Heart right ventricle (tissue), 16 donors: Measurements from ENCODE around the gene TMPRSS9. TPM values are rescaled to one million over a fixed set of nuclear protein-coding genes. Genes with fewer than 3 reads are reported as not detected.
A peak's percentile ranks its signal among the peaks of the same experiment; 100 is the strongest.
"Not testable (repeated sequence)": the region's sequence is repeated elsewhere in the genome, so short reads cannot be mapped to it uniquely, and the experiment has no call there.

Experiments
- ATAC-seq, 8 donors: fragments of 200-7000 bp; cut with Tn5 transposase; one replicate each; pipeline ENCODE4 v1.9.1; 2020; ENCODE audit warnings: mild to moderate bottlenecking in 8 of 8, moderate library complexity in 8 of 8, moderate number of reproducible peaks in 1 of 8
- DNase-seq, 2 donors: peaks; one replicate each; pipeline ENCODE4 v3.0.0-alpha.2; 2020
- H3K27ac ChIP-seq, 10 donors: fragments of 200-600 bp; sonication (generic) in 2 of 10; one replicate each; pipeline versions ENCODE4 v1.5.0 to v1.8.0; 2020 to 2022; ENCODE audit warnings: mild to moderate bottlenecking in 3 of 10
- H3K27me3 ChIP-seq, 7 donors: fragments of 200-600 bp; one replicate each; pipeline ENCODE4 v1.8.0; 2021 to 2022; ENCODE audit warnings: mild to moderate bottlenecking in 2 of 7
- H3K36me3 ChIP-seq, 9 donors: fragments of 200-600 bp; sonication (generic) in 1 of 9; one replicate each; pipeline versions ENCODE4 v1.5.0 to v1.8.0; 2020 to 2022; ENCODE audit warnings: mild to moderate bottlenecking in 2 of 9
- H3K4me1 ChIP-seq, 9 donors: fragments of 200-600 bp; sonication (generic) in 1 of 9; one replicate each; pipeline versions ENCODE4 v1.5.0 to v1.8.0; 2020 to 2022; ENCODE audit warnings: mild to moderate bottlenecking in 4 of 9
- H3K4me3 ChIP-seq, 10 donors: fragments of 200-600 bp; sonication (generic) in 2 of 10; one replicate each; pipeline versions ENCODE4 v1.5.0 to v1.8.0; 2020 to 2022; ENCODE audit warnings: mild to moderate bottlenecking in 7 of 10, moderate library complexity in 2 of 10
- H3K9me3 ChIP-seq, 11 donors: fragments of 200-600 bp in 10 of 11; sonication (generic) in 2 of 11; one replicate each; pipeline versions ENCODE4 v1.5.0 to v1.8.0; 2013 to 2022; ENCODE audit warnings: mild to moderate bottlenecking in 2 of 11, control low read depth in 1 of 11, moderate library complexity in 1 of 11
- CTCF ChIP-seq, 9 donors: fragments of 200-600 bp; sonication (generic) in 2 of 9; IDR thresholded peaks; one replicate each; pipeline versions ENCODE4 v1.5.0 to v1.8.0; 2021 to 2022; ENCODE audit warnings: antibody characterized with exemption in 9 of 9, mild to moderate bottlenecking in 5 of 9, moderate library complexity in 1 of 9
- WGBS, 2 donors: extraction: QIAGEN DNeasy Blood & Tissue Kit; methylation state at CpG; one replicate each; pipeline ENCODE4 v1.1.7; 2013; ENCODE audit warnings: inconsistent platforms in 1 of 2; 5-methylcytosine and 5-hydroxymethylcytosine counted together
- intact Hi-C, 10 donors: fragments of 100-400 bp; cut with DNase I; formaldehyde crosslinking; loops; one replicate each; pipeline versions ENCODE4 v1.11.1 to v1.14.2; 2022
- polyA plus RNA-seq, 2 donors: library from polyadenylated mRNA; stranded (reverse); fragments of 200-250 nt; gene quantifications; one replicate each; pipeline ENCODE4 v1.2.3, GENCODE V29; 2013
- total RNA-seq, 10 donors: library from RNA; stranded (reverse); fragmentation: NEBNext Ultra II Directional in 3 of 10; extraction: Animal tissue kit (Norgen Biotek cat#: 25700) in 3 of 10; gene quantifications; one replicate each; pipeline versions ENCODE4 v1.2.1 to v1.2.4, GENCODE V29; 2021 to 2023
- donor health status: Arrhythmogenic right ventricular cardiomyopathy.
- donor health status: ischemic (EF 13 %, LVEDD 7.1; RV severe dilation, severe dysfunction).
- donor health status: healthy with polysubstance abuse.
- donor health status: DM: no; HTN: yes; CAD: no.
- donor health status: DM: no; HTN: no; CAD: no.
- donor health status: ischemic (EF 25% LVEDD 6.9; RV normal size, moderate dysfunction).
- donor health status: ischemic (EF 25% LVEDD 5.7; RV mildly dilated, moderate dysfunction).
- donor health status: healthy.
- donor health status: DM: yes; HTN: yes; CAD: no.
- donor health status: Ischemic cardiomyopathy.
- donor health status: ischemic (EF 35%, LVEDD 5.7; RV mildly dilated, moderate dysfunction).
- donor health status: nonischemic (EF 11% LVEDD 7.7; RV severe dilation, severe dysfunction).
- donor health status: DM: yes; HTN: yes; CAD: no.
- donor health status: PGD.
- donor health status: ischemic (EF 29% LVEDD 5.4; RV normal size, mild dysfunction).
- donor health status: nonischemic (EF 23%, LVEDD 6.1; RV moderate dilation, normal function).

TMPRSS9 gene
- total and polyA plus RNA-seq, 12 donors = 0.01 TPM; not detected in 11

- intact Hi-C loops = loop anchor here in 7 of 10 donors (5.0 to 10.0 kb wide), 8 partner anchors 110 to 240 kb away; partner anchors contain the start of genes PLEKHJ1 (in 5 of the 7), SF3A2 (in 5 of the 7), AP3D1 (in 2 of the 7) and PEAK3 (in 1 of the 7)
- ATAC-seq (peak in 3 of 8 donors; percentile 25 to 55 (median 42)), DNase-seq (no peak)
- H3K9me3 ChIP-seq = no peaks in the 10 kb centered on the region
- H3K4me1 ChIP-seq = peaks cover 0 to 5% (median 0%) of the 10 kb centered on the region in 9 donors
- peak overlapping the region in 1 of 10 donors; percentile 60 for H3K27ac ChIP-seq
- H3K36me3 ChIP-seq = no peaks in the 10 kb centered on the region
- peak overlapping the region in 2 of 10 donors; percentile 14 to 35 for H3K4me3 ChIP-seq
- no peak for TF ChIP-seq CTCF (IDR thresholded peaks at IDR 0.05)
- 67 to 78% methylated on average over 27 of the region's 27 CpGs for WGBS, 2 donors
- H3K27me3 ChIP-seq = peaks cover 0 to 17% (median 3%) of the 10 kb centered on the region in 7 donors
These were observed 34.6 kb downstream of the TMPRSS9 start for GRCh38 chr19:2394442-2395292.

DNA sequence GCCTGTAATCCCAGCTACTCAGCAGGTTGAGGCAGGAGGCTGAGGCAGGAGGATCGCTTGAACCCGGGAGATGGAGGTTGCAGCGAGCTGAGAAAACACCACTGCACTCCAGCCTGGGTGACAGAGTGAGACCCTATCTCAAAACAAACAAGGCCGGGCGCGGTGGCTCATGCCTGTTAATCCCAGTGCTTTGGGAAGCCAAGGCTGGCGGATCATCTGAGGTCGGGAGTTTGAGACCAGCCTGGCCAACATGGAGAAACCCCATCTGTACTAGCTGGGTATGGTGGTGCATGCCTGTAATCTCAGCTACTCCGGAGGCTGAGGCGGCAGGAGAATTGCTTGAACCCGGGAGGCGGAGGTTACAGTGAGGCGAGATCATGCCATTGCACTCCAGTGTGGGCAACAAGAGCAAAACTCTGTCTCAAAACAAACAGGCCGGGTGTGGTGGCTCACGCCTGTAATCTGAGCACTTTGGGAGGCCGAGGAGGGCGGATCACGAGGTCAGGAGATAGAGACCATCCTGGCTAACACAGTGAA, 35.3 kb downstream of the TMPRSS9 start:
- H3K36me3 ChIP-seq, ATAC-seq, H3K27ac ChIP-seq, H3K9me3 ChIP-seq, H3K4me3 ChIP-seq, DNase-seq, H3K4me1 ChIP-seq: not testable (repeated sequence)
- peaks cover 0 to 17% (median 3%) of the 10 kb centered on the region in 7 donors for H3K27me3 ChIP-seq
- intact Hi-C loops = loop anchor here in 6 of 10 donors (10.0 kb wide), 4 partner anchors 111 to 241 kb away; partner anchors contain the start of genes AP3D1 (in 2 of the 6), PLEKHJ1 (in 2 of the 6), SF3A2 (in 2 of the 6) and PEAK3 (in 1 of the 6)
- 81 to 92% methylated on average over 18 of the region's 18 CpGs for WGBS, 2 donors

DNA sequence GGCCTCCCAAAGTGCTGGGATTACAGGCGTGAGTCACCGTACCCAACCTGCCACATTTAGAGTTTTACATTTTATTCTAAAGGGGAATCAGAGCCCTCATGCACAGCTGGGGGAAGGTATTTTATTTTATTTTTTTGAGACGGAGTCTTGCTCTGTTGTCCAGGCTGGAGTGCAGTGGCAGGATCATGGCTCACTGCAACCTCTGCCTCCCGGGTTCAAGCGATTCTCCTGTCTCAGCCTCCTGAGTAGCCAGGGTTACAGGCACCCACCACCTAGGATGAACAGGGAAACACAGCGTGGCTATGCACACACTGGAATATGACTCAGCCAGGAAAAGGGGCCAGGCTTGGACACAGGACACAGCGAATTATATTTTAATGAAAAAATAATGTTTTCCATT, 37.1 kb downstream of the TMPRSS9 start:
- not testable (repeated sequence) for ATAC-seq, H3K36me3 ChIP-seq, H3K9me3 ChIP-seq, H3K4me3 ChIP-seq, DNase-seq, H3K27ac ChIP-seq, H3K4me1 ChIP-seq
- intact Hi-C loops = loop anchor here in 6 of 10 donors (10.0 kb wide), 4 partner anchors 112 to 242 kb away; partner anchors contain the start of genes AP3D1 (in 2 of the 6), PLEKHJ1 (in 2 of the 6), SF3A2 (in 2 of the 6) and PEAK3 (in 1 of the 6)
- WGBS, 2 donors = 90 to 97% methylated on average over 7 of the region's 7 CpGs
- H3K27me3 ChIP-seq = peaks cover 0 to 17% (median 3%) of the 10 kb centered on the region in 7 donors

DNA sequence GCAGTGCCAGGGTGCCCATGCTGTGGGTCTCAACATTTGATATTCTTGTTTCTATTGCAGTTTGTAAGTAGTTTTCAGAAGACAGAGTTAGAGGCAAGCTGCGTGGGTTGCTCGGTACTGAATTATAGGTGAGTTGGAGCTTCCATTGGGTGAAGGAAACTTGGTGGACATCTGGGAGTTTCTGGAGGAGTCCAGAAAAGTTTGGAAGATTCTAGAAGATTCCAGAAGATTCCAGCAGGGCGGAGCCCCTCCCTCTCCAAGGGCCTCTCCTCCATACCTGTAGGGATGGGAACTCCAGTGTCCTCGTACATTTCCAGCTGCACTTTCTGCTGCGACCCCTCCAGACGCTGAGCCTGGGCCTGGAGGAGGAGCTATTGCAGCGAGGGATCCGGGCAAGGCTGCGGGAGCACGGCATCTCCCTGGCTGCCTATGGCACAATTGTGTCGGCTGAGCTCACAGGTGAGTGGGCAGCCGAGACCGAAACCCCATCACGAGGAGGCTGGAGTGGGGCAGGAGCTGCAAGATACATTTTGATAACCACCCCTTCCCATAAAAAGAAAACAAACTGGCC, 38.8 kb downstream of the TMPRSS9 start:
- TF ChIP-seq CTCF (IDR thresholded peaks at IDR 0.05) = no peak
- H3K36me3 ChIP-seq = no peaks in the 10 kb centered on the region
- no peaks in the 10 kb centered on the region for H3K4me1 ChIP-seq
- peaks cover 0 to under 1% (median 0%) of the 10 kb centered on the region in 11 donors for H3K9me3 ChIP-seq
- no peak overlapping the region for H3K4me3 ChIP-seq
- H3K27ac ChIP-seq = no peak overlapping the region
- H3K27me3 ChIP-seq = peaks cover 0 to 17% (median 3%) of the 10 kb centered on the region in 7 donors
- intact Hi-C loops = loop anchor here in 6 of 10 donors (10.0 kb wide), 4 partner anchors 114 to 244 kb away; partner anchors contain the start of genes AP3D1 (in 2 of the 6), PLEKHJ1 (in 2 of the 6), SF3A2 (in 2 of the 6) and PEAK3 (in 1 of the 6)
- ATAC-seq (no peak), DNase-seq (no peak)
- 81 to 84% methylated on average over 14 of the region's 14 CpGs for WGBS, 2 donors

- Histone ChIP-seq H3K27me3 (peaks cover 0 to 17% (median 3%) of the 10 kb centered on the region in 7 donors), H3K36me3 (no peaks in the 10 kb centered on the region), H3K9me3 (peaks cover 0 to 7% (median 0%) of the 10 kb centered on the region in 11 donors), H3K4me3 (no peak overlapping the region), H3K27ac (no peak overlapping the region), H3K4me1 (no peaks in the 10 kb centered on the region)
- no peak for ATAC-seq
- 92 to 95% methylated on average over 4 of the region's 4 CpGs for WGBS, 2 donors
- DNase-seq = no peak
- TF ChIP-seq CTCF (IDR thresholded peaks at IDR 0.05) = no peak
- intact Hi-C loops = loop anchor here in 6 of 10 donors (10.0 kb wide), 4 partner anchors 115 to 245 kb away; partner anchors contain the start of genes AP3D1 (in 2 of the 6), PLEKHJ1 (in 2 of the 6), SF3A2 (in 2 of the 6) and PEAK3 (in 1 of the 6)
These were observed 39.5 kb downstream of the TMPRSS9 start for GRCh38 chr19:2399582-2399981.
